GM12872 (cell line): ENCODE data around the gene ARHGAP23.

Source experiments
- TF ChIP-seq, protein P1 (sequence below): IDR thresholded peaks from 3 replicates; pipeline ENCODE4 v1.5.1; 2011; ENCODE audit warnings: low read depth, mild to moderate bottlenecking, low read length, moderate library complexity; ENCODE audit not compliant: insufficient read depth

ARHGAP23 gene

DNA sequence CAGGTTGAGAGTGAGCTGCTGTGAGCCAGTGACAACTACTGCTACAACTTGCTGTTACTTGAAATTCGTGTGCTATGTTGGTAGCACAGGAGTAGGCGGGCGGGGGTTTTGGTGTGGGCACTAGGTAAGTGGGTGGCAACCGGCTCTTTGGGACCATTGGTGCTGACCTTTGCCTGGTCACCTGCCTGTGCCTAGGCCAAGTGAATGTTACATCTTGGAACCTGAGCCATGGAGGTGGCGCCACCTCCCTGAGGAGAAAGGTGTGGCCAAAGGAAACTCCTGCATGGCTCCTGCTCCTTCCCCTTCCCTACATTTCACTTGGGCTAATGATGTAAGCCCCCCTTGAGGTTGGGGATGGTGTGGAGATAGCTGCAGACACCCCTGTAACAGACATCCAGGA, 25.4 kb upstream of the ARHGAP23 start:
- TF ChIP-seq, protein P1, sequence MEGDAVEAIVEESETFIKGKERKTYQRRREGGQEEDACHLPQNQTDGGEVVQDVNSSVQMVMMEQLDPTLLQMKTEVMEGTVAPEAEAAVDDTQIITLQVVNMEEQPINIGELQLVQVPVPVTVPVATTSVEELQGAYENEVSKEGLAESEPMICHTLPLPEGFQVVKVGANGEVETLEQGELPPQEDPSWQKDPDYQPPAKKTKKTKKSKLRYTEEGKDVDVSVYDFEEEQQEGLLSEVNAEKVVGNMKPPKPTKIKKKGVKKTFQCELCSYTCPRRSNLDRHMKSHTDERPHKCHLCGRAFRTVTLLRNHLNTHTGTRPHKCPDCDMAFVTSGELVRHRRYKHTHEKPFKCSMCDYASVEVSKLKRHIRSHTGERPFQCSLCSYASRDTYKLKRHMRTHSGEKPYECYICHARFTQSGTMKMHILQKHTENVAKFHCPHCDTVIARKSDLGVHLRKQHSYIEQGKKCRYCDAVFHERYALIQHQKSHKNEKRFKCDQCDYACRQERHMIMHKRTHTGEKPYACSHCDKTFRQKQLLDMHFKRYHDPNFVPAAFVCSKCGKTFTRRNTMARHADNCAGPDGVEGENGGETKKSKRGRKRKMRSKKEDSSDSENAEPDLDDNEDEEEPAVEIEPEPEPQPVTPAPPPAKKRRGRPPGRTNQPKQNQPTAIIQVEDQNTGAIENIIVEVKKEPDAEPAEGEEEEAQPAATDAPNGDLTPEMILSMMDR = no peak

DNA sequence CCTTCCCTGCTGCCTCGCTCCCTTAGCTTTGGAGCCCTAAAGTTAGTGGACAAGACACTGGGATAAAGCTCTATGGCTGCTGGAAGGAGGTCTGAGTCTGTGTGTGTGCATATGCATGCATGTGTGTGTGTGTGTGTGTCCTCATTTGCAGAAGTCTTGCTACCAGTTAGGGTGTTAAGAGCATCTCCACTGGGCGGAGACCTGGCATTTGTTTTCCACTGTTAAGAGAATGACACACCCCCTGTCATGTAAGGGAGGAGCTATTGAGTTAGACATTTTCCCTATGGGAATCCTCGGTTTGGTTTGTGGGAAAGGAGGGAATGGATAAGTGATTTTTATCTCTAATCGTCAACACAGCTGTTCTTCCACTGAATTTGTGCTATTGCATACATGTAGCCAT, 24.8 kb upstream of the ARHGAP23 start:
- TF ChIP-seq, protein P1 = no peak

DNA sequence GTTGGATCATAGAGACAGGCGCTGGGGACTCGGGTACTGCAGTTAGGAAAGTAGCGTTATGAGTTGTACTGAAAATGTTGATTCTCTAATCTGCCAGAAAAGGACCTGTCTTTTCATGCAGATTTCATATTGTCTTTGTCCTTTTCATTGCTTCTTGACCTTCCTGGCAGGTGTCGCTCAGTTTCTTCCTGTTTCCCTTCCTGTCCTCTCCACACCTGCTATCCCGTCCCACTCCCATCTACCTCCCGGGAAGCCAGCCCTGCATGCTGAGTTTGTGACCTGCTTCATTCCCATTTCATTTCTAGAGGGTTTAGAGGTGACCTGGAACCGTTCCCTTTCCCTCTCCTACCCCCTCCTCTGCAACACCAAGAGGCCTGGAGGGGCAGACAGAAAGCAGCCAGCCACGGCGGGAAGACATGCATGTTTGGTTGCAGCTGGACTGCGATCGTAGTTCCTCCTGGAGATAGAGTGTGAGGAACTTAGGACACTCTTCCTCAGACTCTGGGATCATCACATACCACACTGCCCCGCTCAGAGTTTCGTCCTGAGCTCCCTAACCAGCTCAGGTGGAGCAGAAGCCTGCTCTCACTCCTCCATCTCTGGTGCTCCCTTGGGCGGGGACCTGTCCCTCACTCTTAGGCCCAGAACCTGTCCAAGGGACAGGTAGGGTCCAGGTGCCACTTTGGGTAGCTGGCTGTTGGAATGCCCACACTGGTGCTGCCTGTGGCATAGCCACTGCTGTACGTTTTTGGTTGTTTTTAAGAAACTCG, 23.9 kb upstream of the ARHGAP23 start:
- TF ChIP-seq, protein P1 = no peak

DNA sequence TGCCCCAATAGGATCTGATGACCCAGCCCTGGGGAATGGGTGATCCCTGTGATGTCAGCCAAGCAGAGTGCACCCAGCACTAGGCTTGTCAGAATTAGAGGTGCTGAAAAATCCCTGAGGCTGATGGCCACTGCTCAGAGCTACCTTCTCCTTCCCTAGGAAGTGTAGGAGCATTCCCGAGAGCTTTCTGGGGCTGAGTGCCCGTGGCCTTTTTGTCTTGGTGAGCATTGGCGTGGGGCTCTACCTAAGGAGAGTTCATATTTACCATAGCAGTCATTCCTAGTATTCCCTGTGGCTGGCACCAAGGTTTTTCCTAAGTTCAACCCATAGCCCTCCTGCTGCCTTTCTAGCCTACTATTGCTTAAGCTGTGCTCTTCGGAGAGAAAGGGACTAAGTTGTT, 22.6 kb upstream of the ARHGAP23 start:
- TF ChIP-seq, protein P1 = no peak

DNA sequence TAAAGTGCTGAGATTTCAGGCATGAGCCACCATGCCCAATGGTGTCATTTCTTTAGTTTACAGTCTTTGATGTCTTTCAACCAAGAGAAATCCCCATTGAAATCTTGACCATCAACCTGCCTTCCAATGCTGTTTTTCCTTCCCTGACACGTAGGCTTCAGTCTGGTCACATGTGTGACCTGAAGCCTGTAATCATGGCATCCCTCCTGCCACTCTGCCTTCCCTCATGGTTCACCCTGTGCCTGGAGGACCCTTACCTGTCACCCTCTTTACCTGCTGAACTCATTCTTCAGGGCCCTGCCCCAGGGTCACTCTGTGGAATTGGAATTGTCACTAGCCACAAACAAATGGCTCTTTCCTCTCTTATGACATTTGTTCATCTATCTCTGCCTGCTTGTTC, 18.1 kb upstream of the ARHGAP23 start:
- TF ChIP-seq, protein P1 = no peak

DNA sequence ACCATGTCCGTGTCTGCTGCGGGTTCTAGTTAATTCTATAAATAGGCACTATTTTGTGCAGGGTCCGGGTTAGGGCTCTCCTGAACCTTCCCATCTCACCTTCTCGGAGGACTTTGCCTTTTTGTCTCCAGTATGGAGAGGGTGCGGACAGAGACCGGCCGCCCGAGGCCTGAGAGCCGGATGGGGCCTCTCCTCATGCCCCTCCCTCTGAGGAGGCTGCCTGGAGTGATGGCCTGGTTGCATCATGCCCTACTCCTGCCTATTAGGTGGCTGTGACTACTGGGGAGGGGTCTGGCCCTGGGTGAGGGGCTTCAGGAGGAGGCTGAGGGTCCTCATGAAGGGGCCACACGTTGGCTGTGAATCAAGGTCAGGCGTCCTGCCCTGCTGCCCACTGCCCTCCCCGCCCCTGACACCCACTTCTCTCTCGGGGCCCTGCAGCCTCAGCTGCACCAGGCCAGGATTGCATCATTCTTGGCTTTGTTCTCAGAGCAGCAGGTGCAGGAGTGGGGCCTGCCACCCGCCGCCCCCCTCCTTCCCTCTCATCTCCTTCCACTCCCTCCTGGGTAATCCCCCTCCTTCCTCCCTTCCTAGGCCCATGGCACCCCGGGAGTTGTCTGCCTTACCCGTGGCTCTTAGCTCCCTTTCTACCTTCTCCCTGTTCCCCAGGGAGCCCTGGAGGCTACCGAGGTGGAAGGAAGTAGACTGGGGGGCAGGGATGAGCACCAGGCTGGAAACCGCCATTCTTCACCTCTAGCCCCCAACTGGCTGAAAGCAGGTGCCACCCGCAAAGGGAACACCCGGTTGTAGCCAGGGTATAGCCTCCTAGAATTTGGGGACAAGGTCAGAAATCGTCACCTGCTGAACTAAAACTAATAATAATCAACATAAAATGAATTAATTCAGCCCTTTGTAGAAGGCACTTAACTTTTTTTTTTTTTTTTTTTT, 12.7 kb upstream of the ARHGAP23 start:
- TF ChIP-seq, protein P1 = no peak

DNA sequence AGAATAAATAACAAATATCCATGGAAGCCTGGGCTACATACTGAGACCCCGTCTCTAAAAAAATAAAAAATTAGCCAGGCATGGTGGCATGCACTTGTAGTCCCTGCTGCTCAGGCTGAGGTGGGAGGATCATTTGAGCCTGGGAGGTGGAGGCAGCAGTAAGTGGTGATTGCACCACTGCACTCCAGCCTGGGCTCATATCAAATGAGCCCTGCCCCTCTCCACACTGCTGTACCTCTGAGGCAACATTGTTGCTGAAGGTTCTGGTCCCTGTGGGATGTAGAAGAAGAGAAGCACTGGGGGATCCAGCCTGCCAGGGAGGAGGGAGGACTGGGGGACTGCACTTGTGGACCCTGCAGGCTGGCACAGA, 11.4 kb upstream of the ARHGAP23 start:
- TF ChIP-seq, protein P1 = no peak
